Activated naive CD8-positive, alpha-beta T cell (primary cell): ENCODE data around the gene CIB1.

Source experiments
- H3K27ac Mint-ChIP-seq: one replicate; pipeline ENCODE4 v1.8.0; 2021; ENCODE audit warnings: mixed read lengths
- H3K27me3 Mint-ChIP-seq: one replicate; pipeline ENCODE4 v1.8.0; 2021; ENCODE audit warnings: mixed read lengths
- H3K36me3 Mint-ChIP-seq: one replicate; pipeline ENCODE4 v1.8.0; 2021; ENCODE audit warnings: mixed read lengths
- H3K4me1 Mint-ChIP-seq: one replicate; pipeline ENCODE4 v1.8.0; 2021; ENCODE audit warnings: low read depth, mixed read lengths
- H3K4me3 Mint-ChIP-seq: one replicate; pipeline ENCODE4 v1.8.0; 2021; ENCODE audit warnings: mild to moderate bottlenecking, mixed read lengths
- H3K9me3 Mint-ChIP-seq: one replicate; pipeline ENCODE4 v1.8.0; 2021; ENCODE audit warnings: low read depth, mixed read lengths

CIB1 gene

GRCh38 chr15:90181776-90182175 is 52.0 kb downstream of the CIB1 start:
- Mint-ChIP-seq H3K9me3 (no peaks in the 10 kb centered on the region), H3K4me3 (no peak overlapping the region), H3K4me1 (peaks cover 11% of the 10 kb centered on the region), H3K27ac (no peak overlapping the region), H3K27me3 (no peaks in the 10 kb centered on the region), H3K36me3 (no peaks in the 10 kb centered on the region)
